Common myeloid progenitor, CD34-positive (primary cell): Measurements from ENCODE around the gene TMEM258.
A peak's percentile ranks its signal among the peaks of the same experiment; 100 is the strongest.

Experiments
- CTCF ChIA-PET: fragments of 350-600 bp; sonication (Branson Sonifier 250); formaldehyde crosslinking; loops from one replicate; lab custom pipeline; 2021; ENCODE audit warnings: antibody characterized with exemption; lab: Charles Lee
- POLR2A ChIA-PET: fragments of 350-600 bp; sonication (Branson Sonifier 250); formaldehyde crosslinking; loops from one replicate; lab custom pipeline; 2021; ENCODE audit warnings: antibody characterized with exemption; lab: Charles Lee
- DNase-seq, 3 donors: peaks; one replicate each; pipeline versions ENCODE4 v3.0.0 to v3.0.0-alpha.2; 2013
- H3K27ac ChIP-seq, 2 experiments: 1 replicate in 1 of 2; 2 replicates in 1 of 2; pipeline ENCODE4 v1.7.0; 2013; ENCODE audit warnings: inconsistent platforms in 2 of 2, low read length in 2 of 2, mild to moderate bottlenecking in 2 of 2, low read depth in 1 of 2, moderate library complexity in 1 of 2; ENCODE audit not compliant: severe bottlenecking in 2 of 2, insufficient read depth in 1 of 2, poor library complexity in 1 of 2
- H3K27me3 ChIP-seq, 5 experiments: replicated peaks in 2 of 5; 1 replicate in 3 of 5; 2 replicates in 2 of 5; pipeline versions ENCODE4 v1.6.1 to v1.7.0; 2013; ENCODE audit warnings: low read length in 4 of 5, mild to moderate bottlenecking in 2 of 5, moderate library complexity in 2 of 5, inconsistent platforms in 1 of 5; ENCODE audit not compliant: insufficient read depth in 5 of 5, control insufficient read depth in 4 of 5
- H3K36me3 ChIP-seq, 4 experiments: 1 replicate in 2 of 4; 2 replicates in 2 of 4; pipeline versions ENCODE4 v1.6.1 to v1.7.0; 2013; ENCODE audit warnings: low read length in 3 of 4, control low read depth in 1 of 4, mild to moderate bottlenecking in 1 of 4; ENCODE audit not compliant: control insufficient read depth in 4 of 4, insufficient read depth in 4 of 4
- H3K4me1 ChIP-seq, 4 experiments: 1 replicate in 3 of 4; 2 replicates in 1 of 4; pipeline versions ENCODE4 v1.6.1 to v1.7.1; 2013; ENCODE audit warnings: low read length in 3 of 4, mild to moderate bottlenecking in 3 of 4, control low read depth in 1 of 4, inconsistent platforms in 1 of 4, moderate library complexity in 1 of 4; ENCODE audit not compliant: control insufficient read depth in 4 of 4, insufficient read depth in 4 of 4; ENCODE audit errors: control extremely low read depth in 1 of 4
- H3K4me3 ChIP-seq, 7 experiments: 1 replicate in 4 of 7; 2 replicates in 3 of 7; pipeline versions ENCODE4 v1.5.1 to v1.7.0; 2013; ENCODE audit warnings: mild to moderate bottlenecking in 7 of 7, low read length in 6 of 7, moderate library complexity in 6 of 7, inconsistent platforms in 2 of 7, low read depth in 2 of 7, control low read depth in 1 of 7; ENCODE audit not compliant: insufficient read depth in 4 of 7, control insufficient read depth in 1 of 7; ENCODE audit errors: extremely low read depth in 1 of 7
- H3K9me3 ChIP-seq, 5 experiments: 1 replicate in 4 of 5; 2 replicates in 1 of 5; pipeline versions ENCODE4 v1.6.1 to v1.7.1; 2013; ENCODE audit warnings: low read length in 4 of 5, mild to moderate bottlenecking in 2 of 5, inconsistent platforms in 1 of 5, low read depth in 1 of 5, moderate library complexity in 1 of 5; ENCODE audit not compliant: control insufficient read depth in 4 of 5, insufficient read depth in 2 of 5; ENCODE audit errors: control extremely low read depth in 1 of 5
- WGBS: methylation state at CpG from one replicate; pipeline ENCODE4 v1.1.5; 2013; ENCODE audit not compliant: insufficient coverage; 5-methylcytosine and 5-hydroxymethylcytosine counted together

TMEM258 gene

DNA sequence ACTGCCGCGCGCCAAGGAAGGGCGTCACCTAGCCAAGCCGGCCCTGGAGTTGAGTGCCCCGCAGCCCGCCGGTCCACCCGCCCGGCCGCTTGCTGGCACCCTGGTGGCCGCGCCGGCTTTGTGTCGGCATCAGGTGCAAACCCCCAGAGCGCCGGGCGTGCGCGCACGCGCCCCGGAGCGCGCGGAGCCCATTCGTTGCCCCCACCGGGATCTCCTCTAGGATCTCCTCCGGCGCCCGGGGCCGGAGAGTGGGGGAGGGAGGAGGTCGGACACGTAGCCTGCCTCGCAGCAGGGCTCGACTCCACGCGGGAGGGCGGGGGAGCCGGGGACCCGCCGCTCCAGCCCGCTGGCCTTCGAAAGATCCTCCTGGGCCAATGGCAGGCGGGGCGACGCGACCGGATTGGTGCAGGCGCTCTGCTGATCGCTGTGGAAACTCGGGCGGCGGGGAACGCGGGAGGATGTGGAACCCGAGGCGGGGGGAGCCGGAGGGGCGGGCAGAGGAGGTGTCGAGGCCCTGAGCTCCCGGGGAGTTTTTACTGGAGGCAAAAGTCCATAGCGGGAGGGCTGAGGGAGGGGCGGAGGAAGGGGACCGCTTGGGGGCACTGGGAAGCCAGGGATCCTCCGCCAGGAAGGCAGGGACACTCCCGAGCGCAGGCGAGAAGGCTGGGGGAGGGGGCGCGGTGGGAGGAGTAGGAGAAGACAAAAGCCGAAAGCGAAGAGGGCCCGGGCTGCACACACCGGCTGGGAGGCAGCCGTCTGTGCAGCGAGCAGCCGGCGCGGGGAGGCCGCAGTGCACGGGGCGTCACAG lies 35.4 kb upstream of the TMEM258 start, which contains the start of gene FADS2:
TSS of gene FADS2 (plus strand) at position 730 of the 808 bp plus-strand sequence. CDS start 91 bp downstream, outside the sequence.
- H3K4me1 ChIP-seq = peaks cover 24 to 61% (median 54%) of the 10 kb centered on the region in 4 experiments
- H3K27ac ChIP-seq = peak within 1 kb of the TSS; percentile 64 to 79
- POLR2A ChIA-PET = interaction anchor here (0.6 to 3.4 kb wide), 2 partner anchors 11 to 393 kb away, joined by 3 to 40 read pairs; partner anchors contain the start of gene FADS1
- CTCF ChIA-PET = interaction anchor here (0.6 to 4.8 kb wide), 9 partner anchors 11 to 77 kb away, joined by 3 to 50 read pairs (median 3); partner anchors contain the start of gene FADS1
- no peaks in the 10 kb centered on the region for H3K9me3 ChIP-seq
- DNase-seq = peak; percentile 81 to 92 (median 89)
- WGBS = 0% methylated on average over 51 of the region's 83 CpGs
- peak within 1 kb of the TSS; percentile 53 to 97 (median 84) for H3K4me3 ChIP-seq
- H3K36me3 ChIP-seq = peaks cover 0 to 29% (median 0%) of the 10 kb centered on the region in 4 experiments
- no peaks in the 10 kb centered on the region for H3K27me3 ChIP-seq

DNA sequence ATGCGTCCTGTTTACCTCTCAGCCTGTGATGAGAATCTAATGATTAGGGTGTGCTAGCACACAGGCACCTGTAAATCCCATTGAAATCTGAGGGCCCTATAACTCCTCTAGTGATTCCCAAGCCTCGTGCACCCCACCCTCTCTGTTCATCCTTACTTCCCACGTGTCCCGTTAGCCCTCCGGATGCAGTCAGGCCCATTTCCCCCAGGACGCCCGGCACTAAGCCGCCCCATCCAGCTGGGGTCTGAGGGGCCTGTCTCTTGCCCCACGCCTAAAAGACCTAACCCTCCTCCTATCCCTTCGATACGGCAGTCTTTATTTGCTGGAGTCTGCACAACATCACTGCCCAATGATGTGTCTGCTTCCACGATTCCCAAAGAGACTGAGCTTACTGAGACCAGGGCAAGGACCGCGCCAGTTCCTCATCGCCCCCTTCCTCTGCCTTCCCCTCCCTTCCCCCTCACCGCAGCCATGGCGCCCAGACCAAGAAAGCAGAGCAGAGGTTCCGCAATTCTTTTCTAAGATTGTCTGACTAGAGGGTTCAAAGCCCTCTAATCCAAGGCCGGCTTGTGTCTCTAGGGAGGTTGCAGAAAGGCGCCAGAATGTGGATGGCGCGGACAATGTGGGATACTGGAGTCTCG lies 34.7 kb upstream of the TMEM258 start:
- DNase-seq = peak; percentile 78 to 90 (median 89)
- WGBS = 6% methylated on average over 17 of the region's 23 CpGs
- H3K4me1 ChIP-seq = peaks cover 24 to 54% (median 48%) of the 10 kb centered on the region in 4 experiments
- POLR2A ChIA-PET = interaction anchor here (3.4 kb wide), 1 partner anchor 11 kb away, joined by 40 read pairs; the partner anchor contains the start of gene FADS1
- no peaks in the 10 kb centered on the region for H3K9me3 ChIP-seq
- peak overlapping the region; percentile 64 to 79 for H3K27ac ChIP-seq
- CTCF ChIA-PET = interaction anchor here (0.6 to 4.8 kb wide), 5 partner anchors 10 to 74 kb away, joined by 3 to 50 read pairs (median 9); partner anchors contain the start of gene FADS1
- H3K36me3 ChIP-seq = peaks cover 0 to 22% (median 0%) of the 10 kb centered on the region in 4 experiments
- no peaks in the 10 kb centered on the region for H3K27me3 ChIP-seq
- peak overlapping the region; percentile 53 to 97 (median 84) for H3K4me3 ChIP-seq

DNA sequence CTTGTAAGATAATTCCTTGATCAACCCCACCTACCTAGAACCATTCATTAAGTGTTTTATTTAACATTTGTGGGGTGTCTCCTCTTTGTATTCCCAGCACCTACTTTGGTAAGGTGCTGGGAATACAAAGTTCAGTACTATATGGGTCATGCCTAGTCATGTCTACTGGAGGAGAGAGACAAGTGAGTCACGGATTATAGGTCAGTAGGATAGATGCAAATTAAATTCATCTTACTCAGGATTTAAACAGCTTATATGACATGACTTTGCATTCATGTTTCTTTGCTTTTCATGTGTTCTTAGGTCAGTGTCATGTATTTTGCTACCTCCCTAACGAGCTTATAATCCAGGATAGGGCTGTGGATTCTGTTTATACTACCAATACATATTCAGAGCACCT lies 27.8 kb upstream of the TMEM258 start:
- POLR2A ChIA-PET = no interaction called here
- Histone ChIP-seq H3K9me3 (no peaks in the 10 kb centered on the region), H3K27me3 (no peaks in the 10 kb centered on the region), H3K4me3 (no peak overlapping the region), H3K27ac (no peak overlapping the region), H3K36me3 (no peaks in the 10 kb centered on the region), H3K4me1 (peaks cover 3 to 23% (median 20%) of the 10 kb centered on the region in 4 experiments)
- DNase-seq = no peak
- WGBS = no CpG with 5 or more reads among the region's 2 CpGs
- CTCF ChIA-PET = interaction anchor here (1.1 to 12.4 kb wide), 5 partner anchors 9 to 52 kb away, joined by 3 to 218 read pairs (median 3); partner anchors contain the start of genes FEN1 and TMEM258

DNA sequence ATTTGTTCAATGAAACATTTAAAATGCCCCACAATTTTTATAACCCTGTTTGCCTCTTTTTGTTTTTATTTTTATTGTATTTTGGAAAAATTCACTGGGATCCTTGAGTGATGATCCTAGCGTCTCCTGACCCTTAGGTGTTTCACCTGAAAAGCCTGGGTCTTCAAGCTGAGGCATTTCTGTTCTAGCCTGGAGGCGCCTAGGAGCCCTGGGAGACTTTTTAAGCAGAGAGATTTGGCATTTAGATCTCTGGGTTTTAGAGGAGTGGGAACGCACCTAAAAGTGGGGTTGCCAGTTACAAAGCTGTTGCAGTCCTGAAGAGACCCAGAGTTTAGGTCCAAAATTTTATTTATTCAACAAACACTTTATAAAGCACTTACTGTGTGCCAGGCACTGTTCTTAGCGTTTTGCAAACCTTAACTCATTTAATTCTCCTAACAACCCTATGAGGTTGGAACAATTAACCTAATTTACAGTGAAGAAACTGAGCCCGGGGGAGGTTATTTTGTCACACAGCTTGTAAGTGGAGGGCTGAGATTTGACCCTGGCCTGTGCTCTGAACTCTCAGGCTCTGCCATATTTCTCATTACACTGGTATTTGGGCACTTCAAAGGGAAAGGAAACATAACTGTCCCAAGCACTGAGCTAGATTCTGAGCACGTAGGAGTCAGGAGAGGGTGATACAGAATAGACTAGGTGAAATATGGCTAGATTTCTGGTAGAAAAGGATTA lies 25.2 kb upstream of the TMEM258 start:
- Histone ChIP-seq H3K27ac (peak overlapping the region; percentile 61 to 91), H3K27me3 (no peaks in the 10 kb centered on the region), H3K4me1 (peaks cover 3 to 31% (median 27%) of the 10 kb centered on the region in 4 experiments), H3K4me3 (peak overlapping the region in 6 of 7 experiments; percentile 16 to 97 (median 94)), H3K36me3 (peaks cover 1 to 15% (median 4%) of the 10 kb centered on the region in 4 experiments), H3K9me3 (no peaks in the 10 kb centered on the region)
- POLR2A ChIA-PET = interaction anchor here (3.9 to 4.9 kb wide), 2 partner anchors 11 to 17 kb away, joined by 24 to 40 read pairs; partner anchors contain the start of gene FADS2
- CTCF ChIA-PET = interaction anchor here (0.7 to 12.4 kb wide), 6 partner anchors 10 to 120 kb away, joined by 3 to 218 read pairs (median 11); partner anchors contain the start of genes FADS2, FEN1 and TMEM258
- 93% methylated on average over 2 of the region's 6 CpGs for WGBS
- DNase-seq = no peak

DNA sequence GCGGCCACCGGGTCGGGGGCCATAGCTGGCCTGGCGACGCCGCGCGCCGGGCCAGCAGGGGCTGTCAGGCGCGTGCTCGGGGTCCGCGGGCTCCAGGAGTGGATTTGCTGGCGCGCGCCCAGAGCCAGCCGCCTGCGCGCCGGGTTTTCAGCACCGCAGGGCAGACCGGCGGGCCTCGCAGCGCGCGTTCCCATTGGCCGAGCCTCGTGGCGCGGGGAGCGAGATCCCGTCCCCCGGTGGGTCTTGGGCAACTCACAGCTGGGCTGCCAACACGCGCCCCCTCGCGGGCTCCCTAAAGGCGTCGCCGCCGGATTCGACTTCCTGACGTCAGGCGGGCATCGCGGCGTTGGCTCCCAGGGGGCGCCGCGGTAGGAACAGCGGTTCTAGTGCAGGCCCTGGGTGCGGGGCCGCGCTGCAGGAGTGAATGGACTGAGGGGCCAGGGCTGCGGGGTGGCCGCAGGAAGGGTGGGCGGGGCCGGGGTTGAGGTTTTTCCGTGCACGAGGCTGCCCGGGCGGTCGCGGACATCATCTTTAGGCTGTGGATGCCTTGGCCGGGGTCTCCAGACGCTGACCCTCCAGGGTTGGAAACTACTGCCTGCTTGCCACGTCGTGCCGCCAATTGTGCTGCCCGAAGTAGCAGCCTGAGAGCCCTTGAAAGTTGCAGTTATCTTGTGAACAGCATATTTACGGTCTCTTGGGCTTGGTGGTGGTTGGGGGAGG lies 24.5 kb upstream of the TMEM258 start, which contains the start of gene FADS1:
TSS of gene FADS1 (minus strand) at position 268 of the 720 bp plus-strand sequence. CDS start at position 194, 74 bp downstream.
- whole genome bisulfite sequencing = under 1% methylated on average over 46 of the region's 73 CpGs
- Histone ChIP-seq H3K9me3 (no peaks in the 10 kb centered on the region), H3K4me1 (peaks cover 3 to 31% (median 25%) of the 10 kb centered on the region in 4 experiments), H3K4me3 (peak within 1 kb of the TSS; percentile 79 to 97 (median 93)), H3K36me3 (peaks cover 6 to 23% (median 11%) of the 10 kb centered on the region in 4 experiments), H3K27me3 (no peaks in the 10 kb centered on the region), H3K27ac (peak within 1 kb of the TSS; percentile 61 to 91)
- POLR2A ChIA-PET = interaction anchor here (0.9 to 4.9 kb wide), 4 partner anchors 11 to 54 kb away, joined by 3 to 40 read pairs (median 14); partner anchors contain the start of gene FADS2
- DNase-seq = peak; percentile 97 to 98 (median 98)
- CTCF ChIA-PET = interaction anchor here (2.8 to 12.4 kb wide), 4 partner anchors 11 to 18 kb away, joined by 10 to 218 read pairs (median 31); partner anchors contain the start of genes FADS2, FEN1 and TMEM258
